Islet of Langerhans (tissue), 1 donor: Measurements from ENCODE around the gene FEZF2.
A peak's percentile ranks its signal among the peaks of the same experiment; 100 is the strongest.

Experiments
- FAIRE-seq: peaks from one replicate; lab custom pipeline; 2011; peaks lifted over from hg19 to GRCh38; lab: Jason Lieb, UNC

The FEZF2 gene

GRCh38 chr3:62373215-62373614, at the start of gene FEZF2:
FEZF2 (minus strand) TSS chr3:62373550; CDS start chr3:62372868, 682 bp downstream.
- FAIRE-seq = no peak

GRCh38 chr3:62421207-62421606, 47.9 kb upstream of the FEZF2 start:
- no peak for FAIRE-seq

- FAIRE-seq = peak; percentile 30
Measured at GRCh38 chr3:62416144-62416543, 42.8 kb upstream of the FEZF2 start.

- no peak for FAIRE-seq
Measured at GRCh38 chr3:62415312-62415801, 42.0 kb upstream of the FEZF2 start.

GRCh38 chr3:62414786-62415185, 41.4 kb upstream of the FEZF2 start:
- no peak for FAIRE-seq

GRCh38 chr3:62413687-62414086, 40.3 kb upstream of the FEZF2 start:
- no peak for FAIRE-seq

GRCh38 chr3:62406945-62407344, 33.6 kb upstream of the FEZF2 start:
- FAIRE-seq = no peak

GRCh38 chr3:62405566-62405965, 32.2 kb upstream of the FEZF2 start:
- no peak for FAIRE-seq

- no peak for FAIRE-seq
Measured at GRCh38 chr3:62405135-62405534, 31.8 kb upstream of the FEZF2 start.

GRCh38 chr3:62404321-62404720, 31.0 kb upstream of the FEZF2 start:
- no peak for FAIRE-seq

- peak; percentile 5 for FAIRE-seq
Measured at GRCh38 chr3:62403765-62404164, 30.4 kb upstream of the FEZF2 start.

GRCh38 chr3:62392626-62393292, 19.4 kb upstream of the FEZF2 start:
- FAIRE-seq = peak; percentile 41

- no peak for FAIRE-seq
Measured at GRCh38 chr3:62387251-62387650, 13.9 kb upstream of the FEZF2 start.

- no peak for FAIRE-seq
Measured at GRCh38 chr3:62379321-62379798, 6.0 kb upstream of the FEZF2 start.

- no peak for FAIRE-seq
Measured at GRCh38 chr3:62378921-62379320, 5.6 kb upstream of the FEZF2 start.

GRCh38 chr3:62378311-62378789, 5.0 kb upstream of the FEZF2 start:
- no peak for FAIRE-seq

- FAIRE-seq = no peak
Measured at GRCh38 chr3:62376906-62377877, 3.8 kb upstream of the FEZF2 start.

- FAIRE-seq = no peak
Measured at GRCh38 chr3:62376454-62376720, 3.0 kb upstream of the FEZF2 start.

GRCh38 chr3:62375655-62376453, 2.5 kb upstream of the FEZF2 start:
- FAIRE-seq = no peak

- no peak for FAIRE-seq
Measured at GRCh38 chr3:62374341-62375218, 1.2 kb upstream of the FEZF2 start.

- FAIRE-seq = no peak
Measured at GRCh38 chr3:62373714-62374333, 474 bp upstream of the FEZF2 start.
